Body of pancreas (tissue), 4 donors: Measurements from ENCODE around the gene YY1. TPM values are rescaled to one million over a fixed set of nuclear protein-coding genes. Genes with fewer than 3 reads are reported as not detected.

Source experiments
- ATAC-seq: fragments of 150-250 bp; one replicate; pipeline ENCODE4 v1.9.1; 2016
- DNase-seq, 4 donors: peaks; one replicate each; pipeline ENCODE4 v3.0.0-alpha.2; 2019
- H3K27ac ChIP-seq, 4 donors: fragments of 200-600 bp; sonication (generic); 1 replicate in 3 of 4; 2 replicates in 1 of 4; pipeline versions ENCODE4 v1.5.1 to v1.6.1; 2016 to 2019; ENCODE audit warnings: mild to moderate bottlenecking in 1 of 4, mixed read lengths in 1 of 4, moderate library complexity in 1 of 4
- H3K27me3 ChIP-seq, 2 donors: fragments of 200-600 bp; sonication (generic); one replicate each; pipeline ENCODE4 v1.6.0; 2016; ENCODE audit warnings: mild to moderate bottlenecking in 1 of 2
- H3K36me3 ChIP-seq, 2 donors: fragments of 200-600 bp; sonication (generic); replicated peaks in 1 of 2; 2 replicates each; pipeline ENCODE4 v1.5.1; 2016; ENCODE audit warnings: low read depth in 2 of 2; ENCODE audit not compliant: insufficient read depth in 1 of 2
- H3K4me1 ChIP-seq: fragments of 200-600 bp; sonication (generic); one replicate; pipeline ENCODE4 v1.6.0; 2016
- H3K4me3 ChIP-seq, 2 donors: fragments of 200-600 bp; sonication (generic); 1 replicate in 1 of 2; 2 replicates in 1 of 2; pipeline ENCODE4 v1.5.1; 2016 to 2019
- H3K9me3 ChIP-seq, 3 donors: fragments of 200-600 bp; sonication (generic); 1 replicate in 2 of 3; 2 replicates in 1 of 3; pipeline ENCODE4 v1.5.1; 2016
- POLR2A ChIP-seq, 3 donors: fragments of 450-650 bp; IDR thresholded peaks; one replicate each; pipeline ENCODE4 v1.6.1; 2016; ENCODE audit warnings: antibody characterized with exemption in 3 of 3, mild to moderate bottlenecking in 2 of 3
- WGBS, 2 donors: methylation state at CpG; one replicate each; pipeline ENCODE4 v1.1.5; 2017; 5-methylcytosine and 5-hydroxymethylcytosine counted together
- intact Hi-C: fragments of 100-400 bp; cut with DNase I; formaldehyde crosslinking; loops from one replicate; pipeline ENCODE4 v1.15.1; 2023
- total RNA-seq, 2 donors: library from RNA; depleted of rRNA; stranded (reverse); fragments of >200 nt; gene quantifications; one replicate each; pipeline ENCODE4 v1.1.0, GENCODE V29; 2016
- TF ChIP-seq, protein P1 (sequence below), 7 experiments: fragments of 450-650 bp in 4 of 7; fragments of 200-600 bp in 3 of 7; sonication (generic) in 3 of 7; IDR thresholded peaks; one replicate each; pipeline ENCODE4 v1.5.1; 2016 to 2019; ENCODE audit warnings: antibody characterized with exemption in 7 of 7

YY1 gene
- total RNA-seq, 2 donors from 2014 or later = 27.0 to 30.3 TPM

DNA sequence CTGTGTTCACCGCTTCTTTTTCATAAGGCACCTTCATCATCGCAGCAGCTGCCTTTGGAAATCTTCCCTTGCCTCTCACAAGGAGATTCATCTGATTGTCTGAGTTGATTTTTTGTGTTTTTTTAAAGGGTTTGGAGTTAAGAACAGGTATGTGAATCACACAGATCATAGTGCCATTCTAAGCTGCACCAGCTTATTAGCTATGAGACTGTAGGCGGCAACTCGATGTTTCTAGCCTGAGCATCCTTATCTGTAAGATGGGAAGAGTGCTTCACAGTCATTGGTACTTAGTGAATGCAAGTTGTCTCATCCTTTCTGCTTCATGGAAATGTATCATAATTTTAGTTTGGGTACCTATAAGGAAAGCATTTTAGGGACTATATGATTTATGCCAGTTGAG is 35.3 kb downstream of the YY1 start:
- no peak for TF ChIP-seq POLR2A (IDR thresholded peaks at IDR 0.05)
- TF ChIP-seq, protein P1, sequence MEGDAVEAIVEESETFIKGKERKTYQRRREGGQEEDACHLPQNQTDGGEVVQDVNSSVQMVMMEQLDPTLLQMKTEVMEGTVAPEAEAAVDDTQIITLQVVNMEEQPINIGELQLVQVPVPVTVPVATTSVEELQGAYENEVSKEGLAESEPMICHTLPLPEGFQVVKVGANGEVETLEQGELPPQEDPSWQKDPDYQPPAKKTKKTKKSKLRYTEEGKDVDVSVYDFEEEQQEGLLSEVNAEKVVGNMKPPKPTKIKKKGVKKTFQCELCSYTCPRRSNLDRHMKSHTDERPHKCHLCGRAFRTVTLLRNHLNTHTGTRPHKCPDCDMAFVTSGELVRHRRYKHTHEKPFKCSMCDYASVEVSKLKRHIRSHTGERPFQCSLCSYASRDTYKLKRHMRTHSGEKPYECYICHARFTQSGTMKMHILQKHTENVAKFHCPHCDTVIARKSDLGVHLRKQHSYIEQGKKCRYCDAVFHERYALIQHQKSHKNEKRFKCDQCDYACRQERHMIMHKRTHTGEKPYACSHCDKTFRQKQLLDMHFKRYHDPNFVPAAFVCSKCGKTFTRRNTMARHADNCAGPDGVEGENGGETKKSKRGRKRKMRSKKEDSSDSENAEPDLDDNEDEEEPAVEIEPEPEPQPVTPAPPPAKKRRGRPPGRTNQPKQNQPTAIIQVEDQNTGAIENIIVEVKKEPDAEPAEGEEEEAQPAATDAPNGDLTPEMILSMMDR (IDR thresholded peaks at IDR 0.05) = no peak
- Histone ChIP-seq H3K4me3 (no peak overlapping the region), H3K27me3 (no peaks in the 10 kb centered on the region), H3K4me1 (peaks cover 12% of the 10 kb centered on the region), H3K9me3 (no peaks in the 10 kb centered on the region), H3K36me3 (peaks cover 0 to 3% of the 10 kb centered on the region in 2 donors), H3K27ac (no peak overlapping the region)
- intact Hi-C loops = no loop called here
- no peak for DNase-seq
- ATAC-seq = no peak
- 96 to 97% methylated on average over 4 of the region's 4 CpGs for WGBS, 2 donors

DNA sequence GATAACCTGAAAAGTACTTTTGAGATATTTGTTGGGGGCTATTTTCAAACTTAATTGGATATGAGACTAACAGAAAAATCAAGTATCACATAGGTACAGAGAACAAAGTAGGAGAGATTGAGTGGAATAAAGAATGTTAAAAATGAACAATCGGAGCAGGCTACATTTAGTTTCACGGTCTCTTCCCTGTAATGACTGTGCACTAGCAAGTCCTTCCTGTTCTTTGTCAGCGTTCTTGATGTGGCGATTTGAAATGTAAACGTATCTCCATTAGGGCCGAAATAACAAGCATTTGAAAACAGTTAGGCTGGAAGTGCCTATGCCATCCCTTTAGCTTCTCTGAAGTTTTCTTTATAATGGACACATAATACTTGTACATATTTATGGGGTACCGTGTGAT is 36.3 kb downstream of the YY1 start:
- intact Hi-C loops = no loop called here
- no peak overlapping the region for H3K27ac ChIP-seq
- H3K9me3 ChIP-seq = no peaks in the 10 kb centered on the region
- TF ChIP-seq, protein P1 (IDR thresholded peaks at IDR 0.05) = no peak
- TF ChIP-seq POLR2A (IDR thresholded peaks at IDR 0.05) = no peak
- DNase-seq (no peak), ATAC-seq (no peak)
- peaks cover 12% of the 10 kb centered on the region for H3K4me1 ChIP-seq
- no peak overlapping the region for H3K4me3 ChIP-seq
- peaks cover 0 to 3% of the 10 kb centered on the region in 2 donors for H3K36me3 ChIP-seq
- no peaks in the 10 kb centered on the region for H3K27me3 ChIP-seq
- WGBS, 2 donors = 57 to 80% methylated on average over 7 of the region's 7 CpGs

DNA sequence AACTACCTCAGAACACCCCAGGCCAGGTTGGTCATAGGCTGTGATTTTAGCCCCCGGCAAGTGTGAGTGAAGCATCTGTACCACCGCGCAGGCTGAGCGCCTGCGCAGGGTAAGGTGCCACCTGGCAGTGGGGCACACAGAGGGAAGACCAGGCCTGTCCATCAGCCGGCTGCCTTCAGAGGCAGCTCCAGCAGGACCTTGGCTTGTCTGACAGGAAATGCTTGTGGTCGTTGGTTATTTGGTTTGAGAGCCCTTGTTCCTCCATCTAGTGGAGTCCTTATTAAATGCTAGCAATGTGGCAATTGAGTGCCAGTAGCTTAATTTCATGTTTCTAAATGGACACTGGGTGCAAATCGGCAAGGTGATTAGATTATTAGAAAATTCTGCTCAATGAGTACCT is 39.8 kb downstream of the YY1 start:
- no peaks in the 10 kb centered on the region for H3K4me1 ChIP-seq

DNA sequence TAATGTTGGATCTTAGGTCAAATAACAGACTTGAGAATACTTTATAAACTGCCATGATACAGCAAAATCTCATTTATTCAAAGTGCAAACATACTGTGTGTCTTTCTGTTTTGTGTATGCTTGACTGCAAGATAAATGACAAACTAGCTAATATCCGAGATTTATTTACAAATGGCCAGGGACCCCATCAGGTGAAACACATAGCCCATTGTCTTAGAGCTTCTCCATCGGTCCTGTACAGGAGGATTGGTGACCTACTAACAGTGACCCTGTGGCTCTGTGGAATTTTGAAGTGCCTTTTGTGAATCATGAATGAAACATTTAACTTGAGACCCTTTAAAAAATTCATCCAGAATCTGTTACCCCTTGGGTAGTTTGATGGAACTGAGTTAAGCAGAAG is 40.2 kb downstream of the YY1 start:
- Histone ChIP-seq H3K27ac (no peak overlapping the region), H3K4me1 (peaks cover 2% of the 10 kb centered on the region), H3K9me3 (no peaks in the 10 kb centered on the region), H3K4me3 (no peak overlapping the region), H3K36me3 (peaks cover 0 to 3% of the 10 kb centered on the region in 2 donors), H3K27me3 (no peaks in the 10 kb centered on the region)
- TF ChIP-seq POLR2A (IDR thresholded peaks at IDR 0.05) = no peak
- TF ChIP-seq, protein P1 (IDR thresholded peaks at IDR 0.05) = no peak
- intact Hi-C loops = no loop called here
- ATAC-seq = no peak
- WGBS, 2 donors = 47 to 56% methylated on average over 2 of the region's 2 CpGs
- no peak for DNase-seq

More for the DNA sequence above, 39.8 kb downstream of the YY1 start:
- DNase-seq = no peak
- no peak for TF ChIP-seq POLR2A (IDR thresholded peaks at IDR 0.05)
- TF ChIP-seq, protein P1 (IDR thresholded peaks at IDR 0.05) = no peak
- Histone ChIP-seq H3K9me3 (no peaks in the 10 kb centered on the region), H3K27ac (no peak overlapping the region), H3K36me3 (peaks cover 0 to 3% of the 10 kb centered on the region in 2 donors), H3K27me3 (no peaks in the 10 kb centered on the region), H3K4me3 (no peak overlapping the region)
- 50 to 66% methylated on average over 7 to 8 of the region's 8 CpGs for WGBS, 2 donors
- intact Hi-C loops = no loop called here
- no peak for ATAC-seq

DNA sequence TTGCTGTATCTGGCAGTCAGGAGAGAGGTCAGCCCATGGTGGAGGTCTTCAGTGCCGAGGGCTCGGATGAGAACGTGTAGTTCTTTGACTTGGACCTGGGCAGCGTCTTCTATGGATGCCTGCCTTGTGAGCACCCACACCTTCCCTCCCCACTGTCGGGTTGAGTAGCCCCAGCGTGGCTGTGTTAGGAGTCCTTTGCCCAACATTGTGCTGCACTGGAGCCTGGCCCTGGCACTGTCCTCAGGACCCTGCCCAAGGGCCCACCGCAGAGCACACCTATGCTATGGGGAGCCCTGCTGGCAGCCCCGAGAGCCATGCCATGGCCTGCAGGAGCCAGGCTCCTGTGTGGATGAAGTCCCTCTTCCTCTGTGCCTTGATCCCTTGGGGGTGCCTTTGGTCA is 40.6 kb downstream of the YY1 start:
- DNase-seq (no peak), ATAC-seq (no peak)
- Histone ChIP-seq H3K27me3 (no peaks in the 10 kb centered on the region), H3K27ac (no peak overlapping the region), H3K36me3 (peaks cover 0 to 3% of the 10 kb centered on the region in 2 donors), H3K9me3 (no peaks in the 10 kb centered on the region), H3K4me3 (no peak overlapping the region), H3K4me1 (peaks cover 6% of the 10 kb centered on the region)
- intact Hi-C loops = no loop called here
- WGBS, 2 donors = 85 to 88% methylated on average over 7 of the region's 8 CpGs
- TF ChIP-seq, protein P1 (IDR thresholded peaks at IDR 0.05) = no peak
- no peak for TF ChIP-seq POLR2A (IDR thresholded peaks at IDR 0.05)
